HepG2 (cell line): ENCODE results near the gene ESR1. TPM values are rescaled to one million over a fixed set of nuclear protein-coding genes. Genes with fewer than 3 reads are reported as not detected.
"Not testable (repeated sequence)": the region's sequence is repeated elsewhere in the genome, so short reads cannot be mapped to it uniquely, and the experiment has no call there.

Experiments
- ATAC-seq: fragments of 200-7000 bp; cut with Tn5 transposase; 3 replicates; pipeline ENCODE4 v1.9.1; 2020; ENCODE audit warnings: mild to moderate bottlenecking, moderate library complexity
- BruUV-seq: library from RNA; stranded (reverse); fragments of 400-500 nt; replicated peaks from 2 replicates; lab custom pipeline; 2021; lab: Mats Ljungman, UMichigan
- CTCF ChIA-PET: fragments of 300-600 bp; formaldehyde crosslinking; extraction: SDS; loops from one replicate; lab custom pipeline; 2021; ENCODE audit warnings: low total read pairs, inconsistent platforms, low intra/inter-chr PET ratio; lab: Yijun Ruan, JAX
- POLR2A ChIA-PET: fragments of 350-600 bp; sonication (Branson Sonifier 250); formaldehyde crosslinking; loops from one replicate; lab custom pipeline; 2020; ENCODE audit warnings: antibody characterized with exemption, inconsistent platforms; lab: Yijun Ruan, JAX
- DNase-seq: peaks from one replicate; pipeline ENCODE4 v3.0.0-alpha.2; 2015; ENCODE audit warnings: low spot score
- FAIRE-seq: peaks from 3 replicates; lab custom pipeline; 2011; peaks lifted over from hg19 to GRCh38; lab: Jason Lieb, UNC
- H2AFZ ChIP-seq: one replicate; pipeline ENCODE4 v1.6.1; 2011; ENCODE audit warnings: low read length, inconsistent platforms
- H3K27ac ChIP-seq: fragments of 300-600 bp; 3 replicates; pipeline ENCODE4 v1.8.0; 2011; ENCODE audit warnings: mixed run types, mild to moderate bottlenecking, mixed read lengths, low read length, inconsistent platforms; ENCODE audit not compliant: insufficient read depth; ENCODE audit errors: extremely low read length
- H3K27me3 ChIP-seq, 2 experiments: fragments of 200-600 bp in 1 of 2; 2 replicates in 1 of 2; 3 replicates in 1 of 2; pipeline versions ENCODE4 v1.6.0 to v1.8.0; 2011; ENCODE audit warnings: low read length in 2 of 2, mild to moderate bottlenecking in 2 of 2, moderate library complexity in 2 of 2, inconsistent platforms in 1 of 2; ENCODE audit not compliant: insufficient read depth in 2 of 2, control insufficient read depth in 1 of 2
- H3K36me3 ChIP-seq, 2 experiments: fragments of 200-600 bp in 1 of 2; replicated peaks in 1 of 2; 2 replicates in 1 of 2; 3 replicates in 1 of 2; pipeline versions ENCODE4 v1.5.1 to v1.8.0; 2011; ENCODE audit warnings: low read length in 2 of 2, inconsistent platforms in 1 of 2; ENCODE audit not compliant: insufficient read depth in 2 of 2, control insufficient read depth in 1 of 2
- H3K4me1 ChIP-seq: 2 replicates; pipeline ENCODE4 v1.5.1; 2012; ENCODE audit warnings: low read length, inconsistent platforms; ENCODE audit not compliant: insufficient read depth
- H3K4me2 ChIP-seq: 2 replicates; pipeline ENCODE4 v1.6.0; 2011; ENCODE audit warnings: low read depth, low read length, inconsistent platforms
- H3K4me3 ChIP-seq, 3 experiments: fragments of 200-600 bp in 1 of 3; sonication (generic), shearing (Covaris generic) in 1 of 3; replicated peaks in 1 of 3; 2 replicates each; pipeline ENCODE4 v1.5.1; 2011 to 2016; ENCODE audit warnings: low read length in 3 of 3, inconsistent platforms in 2 of 3, low read depth in 2 of 3, mild to moderate bottlenecking in 2 of 3, control low read depth in 1 of 3, mixed read lengths in 1 of 3; ENCODE audit not compliant: insufficient read depth in 1 of 3
- H3K79me2 ChIP-seq: one replicate; pipeline ENCODE4 v1.6.1; 2011; ENCODE audit warnings: low read length, inconsistent platforms; ENCODE audit not compliant: insufficient read depth
- H3K9ac ChIP-seq: 2 replicates; pipeline ENCODE4 v1.6.0; 2011; ENCODE audit warnings: mild to moderate bottlenecking, low read depth, low read length, inconsistent platforms; ENCODE audit not compliant: insufficient read depth
- H3K9me3 ChIP-seq: 2 replicates; pipeline ENCODE4 v1.5.1; 2012; ENCODE audit warnings: mild to moderate bottlenecking, low read length
- H4K20me1 ChIP-seq: 2 replicates; pipeline ENCODE4 v1.6.0; 2011; ENCODE audit warnings: inconsistent platforms, mild to moderate bottlenecking, low read length, moderate library complexity; ENCODE audit not compliant: insufficient read depth
- ATF7 ChIP-seq, 2 experiments: fragments of 450-650 bp in 1 of 2; sonication (generic) in 1 of 2; formaldehyde crosslinking in 1 of 2; IDR thresholded peaks; 2 replicates each; pipeline versions ENCODE4 v1.4.0 to v1.6.1; 2016 to 2020; ENCODE audit warnings: antibody characterized with exemption in 1 of 2, mild to moderate bottlenecking in 1 of 2, missing genetic modification reagents in 1 of 2
- CREB1 ChIP-seq, 2 experiments: fragments of 450-650 bp in 1 of 2; IDR thresholded peaks; 2 replicates each; pipeline ENCODE4 v1.6.1; 2016 to 2017; ENCODE audit warnings: control low read depth in 1 of 2, mild to moderate bottlenecking in 1 of 2, missing compliant biosample characterization in 1 of 2, missing genetic modification characterization in 1 of 2
- MAFK ChIP-seq, 2 experiments: IDR thresholded peaks in 1 of 2; conservative IDR thresholded peaks in 1 of 2; 2 replicates each; pipeline ENCODE4 v1.6.1; 2011; ENCODE audit warnings: improper control_type of control experiment in 2 of 2, low read length in 2 of 2
- MTA1 ChIP-seq: sonication (generic); formaldehyde crosslinking; IDR thresholded peaks from 2 replicates; pipeline ENCODE4 v1.4.0; 2020; ENCODE audit warnings: missing genetic modification reagents, mild to moderate bottlenecking, borderline replicate concordance
- SRSF1 ChIP-seq: fragments of 200-400 bp; formaldehyde crosslinking; optimal IDR thresholded peaks from 2 replicates; pipeline ENCODE3; 2017; ENCODE audit warnings: mild to moderate bottlenecking, low read depth, low read length, moderate library complexity
- TAF1 ChIP-seq: sonication (generic); formaldehyde crosslinking; IDR thresholded peaks from 2 replicates; pipeline ENCODE4 v1.4.0; 2020; ENCODE audit warnings: missing genetic modification reagents
- ZBTB1 ChIP-seq: sonication (generic); formaldehyde crosslinking; IDR thresholded peaks from 2 replicates; pipeline ENCODE4 v1.4.0; 2020; ENCODE audit warnings: missing genetic modification reagents, borderline replicate concordance
- ZGPAT ChIP-seq: IDR thresholded peaks from 2 replicates; pipeline ENCODE4 v1.6.1; 2016; ENCODE audit warnings: mild to moderate bottlenecking
- WGBS: methylation state at CpG from one replicate; pipeline ENCODE4 v1.1.6; 2017; ENCODE audit warnings: low lambda C conversion rate; 5-methylcytosine and 5-hydroxymethylcytosine counted together
- in situ Hi-C: cut with HindIII; loops from 2 replicates; pipeline ENCODE4 v1.10.0; 2017; ENCODE audit warnings: low pct_unique_long_range_greater_than_20kb; ENCODE audit not compliant: extremely low pct_ligation_motif_present
- intact Hi-C: fragments of 100-400 bp; cut with micrococcal nuclease; formaldehyde crosslinking; loops from one replicate; pipeline ENCODE4 v1.10.0; 2022; ENCODE audit not compliant: unreplicated experiment
- polyA plus RNA-seq, 8 experiments: library from polyadenylated mRNA; depleted of rRNA in 3 of 8; stranded (reverse) in 7 of 8; unstranded in 1 of 8; fragments of >200 nt; fragmentation: Illumina TruSeq in 4 of 8; extraction: Trizol in 4 of 8; gene quantifications; 2 replicates each; pipeline versions ENCODE4 v1.2.1 to v1.2.3, GENCODE V29; 2011 to 2016; ENCODE audit warnings: low read depth in 4 of 8, missing spikeins in 1 of 8, mixed read lengths in 1 of 8; ENCODE audit not compliant: insufficient read depth in 1 of 8
- total RNA-seq, 5 experiments: library from RNA; depleted of rRNA; stranded (reverse); fragments of >200 nt; fragmentation: Illumina TruSeq; extraction: Trizol; gene quantifications; 2 replicates each; pipeline ENCODE4 v1.2.3, GENCODE V29; 2016; ENCODE audit warnings: low read depth in 1 of 5

ESR1 gene
- total and polyA plus RNA-seq, 2 of the 13 experiments (the other 11 are each of a cell fraction or from before 2014, with no cell fraction given) = not detected

- peaks cover 16% of the 10 kb centered on the region for H3K4me1 ChIP-seq
- H2AFZ ChIP-seq; BruUV-seq; H3K27ac ChIP-seq; ATAC-seq; H3K4me3 ChIP-seq; H3K9ac ChIP-seq; H3K9me3 ChIP-seq; H3K27me3 ChIP-seq; FAIRE-seq; CTCF ChIA-PET; POLR2A ChIA-PET; H4K20me1 ChIP-seq; H3K79me2 ChIP-seq; intact Hi-C loops; in situ Hi-C loops; H3K4me2 ChIP-seq; H3K36me3 ChIP-seq; DNase-seq; TF ChIP-seq CREB1, ATF7 (CRISPR knock-in tag; IDR thresholded peaks at IDR 0.05): not testable (repeated sequence)
- TF ChIP-seq CREB1 (IDR thresholded peaks at IDR 0.05) (peak; percentile 63), ATF7 (IDR thresholded peaks at IDR 0.05) (peak; percentile 98)
- 74% methylated on average over 4 of the region's 4 CpGs for WGBS
Measured at GRCh38 chr6:151964412-151964811, 156.9 kb downstream of the ESR1 start.

GRCh38 chr6:151974061-151974617 is 166.7 kb downstream of the ESR1 start:
- 13% methylated on average over 4 of the region's 4 CpGs for WGBS
- Histone ChIP-seq H3K9ac (no peak overlapping the region), H3K79me2 (no peaks in the 10 kb centered on the region), H2AFZ (no peak overlapping the region), H4K20me1 (no peaks in the 10 kb centered on the region), H3K9me3 (no peaks in the 10 kb centered on the region), H3K27me3 (peaks cover 0 to 15% of the 10 kb centered on the region in 2 experiments; a peak in 1 of 5 replicates), H3K4me1 (no peaks in the 10 kb centered on the region), H3K27ac (no peak overlapping the region), H3K36me3 (no peaks in the 10 kb centered on the region), H3K4me3 (no peak overlapping the region), H3K4me2 (no peak overlapping the region)
- ATAC-seq (no peak), FAIRE-seq (no peak), DNase-seq (no peak)
- intact Hi-C loops (no loop called here), in situ Hi-C loops (no loop called here)
- POLR2A ChIA-PET = no interaction called here
- TF ChIP-seq MAFK (conservative IDR thresholded peaks at IDR 0.05 in 1 of 2, IDR thresholded peaks at IDR 0.05 in 1 of 2; ENCODE audit: low read length in 2 of 2) (0 out of 4 replicates have a peak, but pooled peaks of 1 of the 2 experiments have one; percentile 3), TAF1 (CRISPR knock-in tag) (no peak), ZGPAT (no peak), SRSF1 (no peak), ZBTB1 (CRISPR knock-in tag) (no peak), MTA1 (CRISPR knock-in tag) (no peak)
- BruUV-seq = no TSS peak
- CTCF ChIA-PET = no interaction called here
